ENCODE results near the gene STX2. TPM values are rescaled to one million over a fixed set of nuclear protein-coding genes. Genes with fewer than 3 reads are reported as not detected.

Gene STX2
- total and polyA plus RNA-seq, 2 experiments from 2014 or later: 16.4 to 35.4 TPM

DNA sequence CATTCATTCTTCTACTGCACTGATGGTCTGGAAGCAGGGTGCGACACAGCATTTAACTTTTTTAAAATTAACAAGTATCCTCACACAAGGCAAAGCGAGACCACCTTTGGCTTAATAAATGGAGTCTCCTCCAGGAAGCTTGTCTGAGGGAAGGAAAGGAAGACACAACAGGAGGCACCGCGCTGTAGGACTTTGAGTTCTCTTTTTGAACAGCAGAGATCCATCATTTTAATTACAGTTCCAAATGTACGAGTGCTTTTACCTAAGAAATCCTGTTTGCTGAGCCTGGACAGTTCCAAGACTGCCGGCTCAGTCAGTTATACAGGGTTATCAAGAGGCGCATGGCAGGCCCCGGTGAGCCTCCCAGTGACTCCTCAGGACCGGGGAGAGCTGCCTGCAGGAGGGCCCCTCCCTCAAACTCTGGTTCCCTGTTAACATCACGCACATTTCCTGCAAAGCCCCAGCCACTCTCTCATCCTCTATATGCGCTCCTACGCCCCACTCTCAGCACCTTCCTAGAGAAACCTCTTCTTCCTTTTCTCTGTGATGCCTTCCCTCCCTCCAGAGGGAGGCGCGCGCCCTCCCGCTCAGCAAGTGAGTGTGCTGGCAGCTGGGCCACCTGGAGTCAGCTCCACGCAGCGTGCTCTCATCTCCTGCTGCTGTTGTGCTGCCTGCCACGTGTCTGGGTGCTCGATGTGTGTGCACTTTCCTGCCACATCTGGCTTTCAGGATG, 46.1 kb downstream of the STX2 start:
- Histone ChIP-seq H3K4me1 (ENCODE audit: insufficient read depth) (peaks cover 35% of the 10 kb centered on the region), H3K4me2 (no peak overlapping the region; the same call in 1 of the 2 replicates), H3F3A (replicated peaks; ENCODE audit: low read depth) (no peaks in the 10 kb centered on the region), H3K79me2 (replicated peaks; ENCODE audit: insufficient read depth) (no peaks in the 10 kb centered on the region), H4K20me1 (replicated peaks; ENCODE audit: insufficient read depth) (no peaks in the 10 kb centered on the region), H3K27ac (ENCODE audit: low read depth) (0 out of 2 replicates have a peak overlapping the region, but pooled peaks have one; percentile 14), H3K9me2 (ENCODE audit: insufficient read depth) (no peaks in the 10 kb centered on the region), H2AFZ (no peak overlapping the region), H3K4me3 (no peak overlapping the region), H3K36me3 (ENCODE audit: insufficient read depth) (no peaks in the 10 kb centered on the region; the same call in 1 of the 2 replicates), H3K27me3 (ENCODE audit: insufficient read depth) (no peaks in the 10 kb centered on the region)
- DNase-seq (ENCODE audit: low spot score) (peak; percentile 49), ATAC-seq (peak; percentile 67)
- Mint-ChIP-seq H3K27ac (peak overlapping the region; percentile 60; the same call in 1 of the 2 replicates), H3K36me3 (ENCODE audit: low read depth) (peaks cover 18% of the 10 kb centered on the region; the same call in 2 of the 3 replicates), H3K9me3 (no peaks in the 10 kb centered on the region), H3K27me3 (ENCODE audit: insufficient read depth, low read depth, poor library complexity) (peaks cover 5% of the 10 kb centered on the region), H3K4me1 (peaks cover 25% of the 10 kb centered on the region), H3K4me3 (no peak overlapping the region)
- TF ChIP-seq, protein P1, sequence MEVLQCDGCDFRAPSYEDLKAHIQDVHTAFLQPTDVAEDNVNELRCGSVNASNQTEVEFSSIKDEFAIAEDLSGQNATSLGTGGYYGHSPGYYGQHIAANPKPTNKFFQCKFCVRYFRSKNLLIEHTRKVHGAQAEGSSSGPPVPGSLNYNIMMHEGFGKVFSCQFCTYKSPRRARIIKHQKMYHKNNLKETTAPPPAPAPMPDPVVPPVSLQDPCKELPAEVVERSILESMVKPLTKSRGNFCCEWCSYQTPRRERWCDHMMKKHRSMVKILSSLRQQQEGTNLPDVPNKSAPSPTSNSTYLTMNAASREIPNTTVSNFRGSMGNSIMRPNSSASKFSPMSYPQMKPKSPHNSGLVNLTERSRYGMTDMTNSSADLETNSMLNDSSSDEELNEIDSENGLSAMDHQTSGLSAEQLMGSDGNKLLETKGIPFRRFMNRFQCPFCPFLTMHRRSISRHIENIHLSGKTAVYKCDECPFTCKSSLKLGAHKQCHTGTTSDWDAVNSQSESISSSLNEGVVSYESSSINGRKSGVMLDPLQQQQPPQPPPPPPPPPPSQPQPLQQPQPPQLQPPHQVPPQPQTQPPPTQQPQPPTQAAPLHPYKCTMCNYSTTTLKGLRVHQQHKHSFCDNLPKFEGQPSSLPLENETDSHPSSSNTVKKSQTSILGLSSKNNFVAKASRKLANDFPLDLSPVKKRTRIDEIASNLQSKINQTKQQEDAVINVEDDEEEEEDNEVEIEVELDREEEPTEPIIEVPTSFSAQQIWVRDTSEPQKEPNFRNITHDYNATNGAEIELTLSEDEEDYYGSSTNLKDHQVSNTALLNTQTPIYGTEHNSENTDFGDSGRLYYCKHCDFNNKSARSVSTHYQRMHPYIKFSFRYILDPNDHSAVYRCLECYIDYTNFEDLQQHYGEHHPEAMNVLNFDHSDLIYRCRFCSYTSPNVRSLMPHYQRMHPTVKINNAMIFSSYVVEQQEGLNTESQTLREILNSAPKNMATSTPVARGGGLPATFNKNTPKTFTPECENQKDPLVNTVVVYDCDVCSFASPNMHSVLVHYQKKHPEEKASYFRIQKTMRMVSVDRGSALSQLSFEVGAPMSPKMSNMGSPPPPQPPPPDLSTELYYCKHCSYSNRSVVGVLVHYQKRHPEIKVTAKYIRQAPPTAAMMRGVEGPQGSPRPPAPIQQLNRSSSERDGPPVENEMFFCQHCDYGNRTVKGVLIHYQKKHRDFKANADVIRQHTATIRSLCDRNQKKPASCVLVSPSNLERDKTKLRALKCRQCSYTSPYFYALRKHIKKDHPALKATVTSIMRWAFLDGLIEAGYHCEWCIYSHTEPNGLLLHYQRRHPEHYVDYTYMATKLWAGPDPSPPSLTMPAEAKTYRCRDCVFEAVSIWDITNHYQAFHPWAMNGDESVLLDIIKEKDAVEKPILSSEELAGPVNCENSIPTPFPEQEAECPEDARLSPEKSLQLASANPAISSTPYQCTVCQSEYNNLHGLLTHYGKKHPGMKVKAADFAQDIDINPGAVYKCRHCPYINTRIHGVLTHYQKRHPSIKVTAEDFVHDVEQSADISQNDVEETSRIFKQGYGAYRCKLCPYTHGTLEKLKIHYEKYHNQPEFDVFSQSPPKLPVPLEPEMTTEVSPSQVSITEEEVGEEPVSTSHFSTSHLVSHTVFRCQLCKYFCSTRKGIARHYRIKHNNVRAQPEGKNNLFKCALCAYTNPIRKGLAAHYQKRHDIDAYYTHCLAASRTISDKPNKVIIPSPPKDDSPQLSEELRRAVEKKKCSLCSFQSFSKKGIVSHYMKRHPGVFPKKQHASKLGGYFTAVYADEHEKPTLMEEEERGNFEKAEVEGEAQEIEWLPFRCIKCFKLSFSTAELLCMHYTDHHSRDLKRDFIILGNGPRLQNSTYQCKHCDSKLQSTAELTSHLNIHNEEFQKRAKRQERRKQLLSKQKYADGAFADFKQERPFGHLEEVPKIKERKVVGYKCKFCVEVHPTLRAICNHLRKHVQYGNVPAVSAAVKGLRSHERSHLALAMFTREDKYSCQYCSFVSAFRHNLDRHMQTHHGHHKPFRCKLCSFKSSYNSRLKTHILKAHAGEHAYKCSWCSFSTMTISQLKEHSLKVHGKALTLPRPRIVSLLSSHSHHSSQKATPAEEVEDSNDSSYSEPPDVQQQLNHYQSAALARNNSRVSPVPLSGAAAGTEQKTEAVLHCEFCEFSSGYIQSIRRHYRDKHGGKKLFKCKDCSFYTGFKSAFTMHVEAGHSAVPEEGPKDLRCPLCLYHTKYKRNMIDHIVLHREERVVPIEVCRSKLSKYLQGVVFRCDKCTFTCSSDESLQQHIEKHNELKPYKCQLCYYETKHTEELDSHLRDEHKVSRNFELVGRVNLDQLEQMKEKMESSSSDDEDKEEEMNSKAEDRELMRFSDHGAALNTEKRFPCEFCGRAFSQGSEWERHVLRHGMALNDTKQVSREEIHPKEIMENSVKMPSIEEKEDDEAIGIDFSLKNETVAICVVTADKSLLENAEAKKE (CRISPR knock-in tag; IDR thresholded peaks at IDR 0.05): no peak
- TF ChIP-seq ZNF114 (CRISPR knock-in tag; IDR thresholded peaks at IDR 0.05) (no peak), EZH2phosphoT487 (IDR thresholded peaks at IDR 0.05; ENCODE audit: unreplicated experiment) (no peak), EZH2 (IDR thresholded peaks at IDR 0.05; ENCODE audit: low read depth, unreplicated experiment) (no peak), STAT1 (IDR thresholded peaks at IDR 0.05; ENCODE audit: unreplicated experiment) (no peak), POLR2AphosphoS5 (IDR thresholded peaks at IDR 0.05; ENCODE audit: low read depth) (no peak), ZNF331 (CRISPR knock-in tag; IDR thresholded peaks at IDR 0.05; ENCODE audit: low read depth) (no peak), JUNB (IDR thresholded peaks at IDR 0.05; ENCODE audit: unreplicated experiment) (no peak), NANOG (IDR thresholded peaks at IDR 0.05; ENCODE audit: borderline replicate concordance) (no peak), CREB1 (CRISPR knock-in tag; IDR thresholded peaks at IDR 0.05; ENCODE audit: low read depth) (no peak)
- TF ChIP-seq, protein P2, sequence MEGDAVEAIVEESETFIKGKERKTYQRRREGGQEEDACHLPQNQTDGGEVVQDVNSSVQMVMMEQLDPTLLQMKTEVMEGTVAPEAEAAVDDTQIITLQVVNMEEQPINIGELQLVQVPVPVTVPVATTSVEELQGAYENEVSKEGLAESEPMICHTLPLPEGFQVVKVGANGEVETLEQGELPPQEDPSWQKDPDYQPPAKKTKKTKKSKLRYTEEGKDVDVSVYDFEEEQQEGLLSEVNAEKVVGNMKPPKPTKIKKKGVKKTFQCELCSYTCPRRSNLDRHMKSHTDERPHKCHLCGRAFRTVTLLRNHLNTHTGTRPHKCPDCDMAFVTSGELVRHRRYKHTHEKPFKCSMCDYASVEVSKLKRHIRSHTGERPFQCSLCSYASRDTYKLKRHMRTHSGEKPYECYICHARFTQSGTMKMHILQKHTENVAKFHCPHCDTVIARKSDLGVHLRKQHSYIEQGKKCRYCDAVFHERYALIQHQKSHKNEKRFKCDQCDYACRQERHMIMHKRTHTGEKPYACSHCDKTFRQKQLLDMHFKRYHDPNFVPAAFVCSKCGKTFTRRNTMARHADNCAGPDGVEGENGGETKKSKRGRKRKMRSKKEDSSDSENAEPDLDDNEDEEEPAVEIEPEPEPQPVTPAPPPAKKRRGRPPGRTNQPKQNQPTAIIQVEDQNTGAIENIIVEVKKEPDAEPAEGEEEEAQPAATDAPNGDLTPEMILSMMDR (conservative IDR thresholded peaks at IDR 0.05; ENCODE audit: low read depth in 2 of 2): peak in 1 of 2 experiments; percentile 43; a peak in 2 of 4 replicates
- TF ChIP-seq, protein P3, sequence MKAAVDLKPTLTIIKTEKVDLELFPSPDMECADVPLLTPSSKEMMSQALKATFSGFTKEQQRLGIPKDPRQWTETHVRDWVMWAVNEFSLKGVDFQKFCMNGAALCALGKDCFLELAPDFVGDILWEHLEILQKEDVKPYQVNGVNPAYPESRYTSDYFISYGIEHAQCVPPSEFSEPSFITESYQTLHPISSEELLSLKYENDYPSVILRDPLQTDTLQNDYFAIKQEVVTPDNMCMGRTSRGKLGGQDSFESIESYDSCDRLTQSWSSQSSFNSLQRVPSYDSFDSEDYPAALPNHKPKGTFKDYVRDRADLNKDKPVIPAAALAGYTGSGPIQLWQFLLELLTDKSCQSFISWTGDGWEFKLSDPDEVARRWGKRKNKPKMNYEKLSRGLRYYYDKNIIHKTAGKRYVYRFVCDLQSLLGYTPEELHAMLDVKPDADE (IDR thresholded peaks at IDR 0.05): no peak
- TF ChIP-seq, protein P4, sequence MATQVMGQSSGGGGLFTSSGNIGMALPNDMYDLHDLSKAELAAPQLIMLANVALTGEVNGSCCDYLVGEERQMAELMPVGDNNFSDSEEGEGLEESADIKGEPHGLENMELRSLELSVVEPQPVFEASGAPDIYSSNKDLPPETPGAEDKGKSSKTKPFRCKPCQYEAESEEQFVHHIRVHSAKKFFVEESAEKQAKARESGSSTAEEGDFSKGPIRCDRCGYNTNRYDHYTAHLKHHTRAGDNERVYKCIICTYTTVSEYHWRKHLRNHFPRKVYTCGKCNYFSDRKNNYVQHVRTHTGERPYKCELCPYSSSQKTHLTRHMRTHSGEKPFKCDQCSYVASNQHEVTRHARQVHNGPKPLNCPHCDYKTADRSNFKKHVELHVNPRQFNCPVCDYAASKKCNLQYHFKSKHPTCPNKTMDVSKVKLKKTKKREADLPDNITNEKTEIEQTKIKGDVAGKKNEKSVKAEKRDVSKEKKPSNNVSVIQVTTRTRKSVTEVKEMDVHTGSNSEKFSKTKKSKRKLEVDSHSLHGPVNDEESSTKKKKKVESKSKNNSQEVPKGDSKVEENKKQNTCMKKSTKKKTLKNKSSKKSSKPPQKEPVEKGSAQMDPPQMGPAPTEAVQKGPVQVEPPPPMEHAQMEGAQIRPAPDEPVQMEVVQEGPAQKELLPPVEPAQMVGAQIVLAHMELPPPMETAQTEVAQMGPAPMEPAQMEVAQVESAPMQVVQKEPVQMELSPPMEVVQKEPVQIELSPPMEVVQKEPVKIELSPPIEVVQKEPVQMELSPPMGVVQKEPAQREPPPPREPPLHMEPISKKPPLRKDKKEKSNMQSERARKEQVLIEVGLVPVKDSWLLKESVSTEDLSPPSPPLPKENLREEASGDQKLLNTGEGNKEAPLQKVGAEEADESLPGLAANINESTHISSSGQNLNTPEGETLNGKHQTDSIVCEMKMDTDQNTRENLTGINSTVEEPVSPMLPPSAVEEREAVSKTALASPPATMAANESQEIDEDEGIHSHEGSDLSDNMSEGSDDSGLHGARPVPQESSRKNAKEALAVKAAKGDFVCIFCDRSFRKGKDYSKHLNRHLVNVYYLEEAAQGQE (IDR thresholded peaks at IDR 0.05; ENCODE audit: unreplicated experiment): peak; percentile 36

All from GM23338 (cell line).